Thoracic aorta (tissue), 2 donors: Measurements from ENCODE around the gene HADHB. TPM values are rescaled to one million over a fixed set of nuclear protein-coding genes. Genes with fewer than 3 reads are reported as not detected.

ENCODE experiments used
- ATAC-seq: fragments of 150-250 bp; one replicate; pipeline ENCODE4 v1.8.0; 2017; ENCODE audit warnings: low read depth; ENCODE audit not compliant: insufficient number of reproducible peaks, low FRiP score
- DNase-seq: peaks from one replicate; pipeline ENCODE4 v3.0.0-alpha.2; 2020; ENCODE audit warnings: low spot score
- H3K27ac ChIP-seq, 2 donors: fragments of 200-600 bp; sonication (generic); 1 replicate in 1 of 2; 2 replicates in 1 of 2; pipeline ENCODE4 v1.5.1; 2016; ENCODE audit warnings: mild to moderate bottlenecking in 2 of 2, moderate library complexity in 2 of 2
- H3K27me3 ChIP-seq: fragments of 200-600 bp; sonication (generic); replicated peaks from 2 replicates; pipeline ENCODE4 v1.6.0; 2016; ENCODE audit warnings: mild to moderate bottlenecking; ENCODE audit not compliant: insufficient read depth
- H3K36me3 ChIP-seq: fragments of 200-600 bp; sonication (generic); one replicate; pipeline ENCODE4 v1.5.1; 2016
- H3K4me1 ChIP-seq, 2 donors: fragments of 200-600 bp; sonication (generic); 1 replicate in 1 of 2; 2 replicates in 1 of 2; pipeline versions ENCODE4 v1.5.1 to v1.6.0; 2016; ENCODE audit warnings: low read depth in 2 of 2, mild to moderate bottlenecking in 1 of 2; ENCODE audit not compliant: control insufficient read depth in 1 of 2
- H3K4me3 ChIP-seq: fragments of 200-600 bp; sonication (generic); 2 replicates; pipeline ENCODE4 v1.5.1; 2016; ENCODE audit warnings: mild to moderate bottlenecking
- H3K9me3 ChIP-seq: fragments of 200-600 bp; sonication (generic); 2 replicates; pipeline ENCODE4 v1.5.1; 2016
- total RNA-seq, 2 donors: library from RNA; depleted of rRNA; stranded (reverse); fragments of >200 nt; gene quantifications; one replicate each; pipeline versions ENCODE4 v1.1.0 to v1.2.3, GENCODE V29; 2016
- TF ChIP-seq, protein P1 (sequence below): fragments of 200-600 bp; sonication (generic); IDR thresholded peaks from one replicate; pipeline ENCODE4 v1.5.1; 2019; ENCODE audit warnings: antibody characterized with exemption

Gene HADHB
- total RNA-seq, 2 donors from 2014 or later: 50.2 to 56.4 TPM

DNA sequence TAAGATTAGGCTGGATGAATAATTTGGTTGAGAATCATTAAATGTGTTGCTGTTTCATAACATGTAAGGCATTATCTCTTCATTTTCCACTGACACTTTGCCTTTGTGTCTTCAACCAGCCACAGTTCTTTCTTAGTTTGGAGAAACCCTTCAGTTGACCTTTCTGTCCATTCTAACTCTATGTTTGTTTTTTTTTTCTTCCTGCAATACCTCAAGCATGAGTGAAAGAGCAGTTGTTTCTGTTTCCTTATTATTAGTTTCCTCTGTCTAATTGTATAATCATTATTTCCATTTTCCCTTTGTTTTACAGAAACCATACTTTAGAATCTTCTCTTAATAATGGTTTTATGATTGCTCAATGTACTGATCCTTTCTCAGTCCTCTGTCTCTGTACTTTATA is 25.6 kb downstream of the HADHB start:
- H3K27ac ChIP-seq: no peak overlapping the region

DNA sequence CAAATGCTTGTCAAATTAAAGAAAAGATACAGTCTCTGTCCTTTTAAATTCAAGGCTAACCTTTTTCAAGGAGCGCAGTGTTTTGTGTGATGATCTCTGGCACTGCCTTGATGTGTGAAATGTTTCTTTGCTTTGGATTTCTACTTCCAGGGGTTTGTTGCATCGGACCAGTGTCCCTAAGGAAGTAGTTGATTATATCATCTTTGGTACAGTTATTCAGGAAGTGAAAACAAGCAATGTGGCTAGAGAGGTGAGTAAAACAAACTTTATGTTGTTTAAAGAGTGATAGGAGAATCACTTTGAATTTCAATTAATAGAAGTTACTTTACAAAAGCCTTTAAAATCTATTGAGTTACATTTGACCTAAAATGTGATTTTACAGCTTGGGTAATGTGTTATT is 28.8 kb downstream of the HADHB start:
- DNase-seq: no peak
- H3K27me3 ChIP-seq: no peaks in the 10 kb centered on the region
- no peak overlapping the region for H3K4me3 ChIP-seq
- peaks cover 13 to 14% of the 10 kb centered on the region in 2 donors for H3K4me1 ChIP-seq
- peak overlapping the region; percentile 28 to 34 for H3K27ac ChIP-seq
- ATAC-seq: no peak
- TF ChIP-seq, protein P1, sequence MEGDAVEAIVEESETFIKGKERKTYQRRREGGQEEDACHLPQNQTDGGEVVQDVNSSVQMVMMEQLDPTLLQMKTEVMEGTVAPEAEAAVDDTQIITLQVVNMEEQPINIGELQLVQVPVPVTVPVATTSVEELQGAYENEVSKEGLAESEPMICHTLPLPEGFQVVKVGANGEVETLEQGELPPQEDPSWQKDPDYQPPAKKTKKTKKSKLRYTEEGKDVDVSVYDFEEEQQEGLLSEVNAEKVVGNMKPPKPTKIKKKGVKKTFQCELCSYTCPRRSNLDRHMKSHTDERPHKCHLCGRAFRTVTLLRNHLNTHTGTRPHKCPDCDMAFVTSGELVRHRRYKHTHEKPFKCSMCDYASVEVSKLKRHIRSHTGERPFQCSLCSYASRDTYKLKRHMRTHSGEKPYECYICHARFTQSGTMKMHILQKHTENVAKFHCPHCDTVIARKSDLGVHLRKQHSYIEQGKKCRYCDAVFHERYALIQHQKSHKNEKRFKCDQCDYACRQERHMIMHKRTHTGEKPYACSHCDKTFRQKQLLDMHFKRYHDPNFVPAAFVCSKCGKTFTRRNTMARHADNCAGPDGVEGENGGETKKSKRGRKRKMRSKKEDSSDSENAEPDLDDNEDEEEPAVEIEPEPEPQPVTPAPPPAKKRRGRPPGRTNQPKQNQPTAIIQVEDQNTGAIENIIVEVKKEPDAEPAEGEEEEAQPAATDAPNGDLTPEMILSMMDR: no peak
- peaks cover 14% of the 10 kb centered on the region for H3K36me3 ChIP-seq
- H3K9me3 ChIP-seq: no peaks in the 10 kb centered on the region

More for the DNA sequence above, 25.6 kb downstream of the HADHB start:
- no peak for ATAC-seq
- DNase-seq: no peak
- Histone ChIP-seq H3K4me1 (peaks cover 13 to 14% of the 10 kb centered on the region in 2 donors), H3K4me3 (no peak overlapping the region), H3K27me3 (no peaks in the 10 kb centered on the region), H3K36me3 (peaks cover 5% of the 10 kb centered on the region), H3K9me3 (no peaks in the 10 kb centered on the region)
- TF ChIP-seq, protein P1: no peak

DNA sequence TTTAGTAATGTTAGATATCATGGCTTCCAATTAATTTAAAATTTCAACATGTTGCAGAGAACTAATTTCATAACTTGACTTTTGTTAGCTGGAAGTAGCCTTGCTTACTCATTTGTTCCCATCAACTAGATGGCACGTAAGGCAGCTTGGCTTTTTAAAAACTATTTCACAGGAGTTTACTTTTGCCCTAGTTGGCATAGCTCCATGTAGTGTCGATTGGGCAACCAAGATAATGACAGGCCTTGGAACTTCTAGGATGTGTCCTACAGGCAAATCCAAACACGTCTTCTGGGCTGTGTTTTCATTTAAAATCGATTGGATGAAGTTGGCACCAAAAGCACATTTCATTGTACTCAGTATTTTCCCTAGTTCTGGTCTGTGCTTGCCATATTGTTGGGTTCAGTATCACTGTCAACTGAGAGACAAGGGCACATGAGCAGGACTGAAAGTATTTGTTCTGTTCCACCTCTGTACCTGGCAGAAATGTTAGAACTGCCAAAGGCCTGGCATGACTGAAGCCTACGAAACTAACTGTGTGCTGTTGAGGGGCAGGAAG is 29.4 kb downstream of the HADHB start:
- peak; percentile 96 for ATAC-seq
- H3K4me1 ChIP-seq: peaks cover 13 to 14% of the 10 kb centered on the region in 2 donors
- H3K9me3 ChIP-seq: no peaks in the 10 kb centered on the region
- peak; percentile 46 for DNase-seq
- H3K27ac ChIP-seq: peak overlapping the region; percentile 41 to 56
- TF ChIP-seq, protein P1: no peak
- H3K27me3 ChIP-seq: no peaks in the 10 kb centered on the region
- H3K4me3 ChIP-seq: peak overlapping the region; percentile 18
- H3K36me3 ChIP-seq: peaks cover 20% of the 10 kb centered on the region

DNA sequence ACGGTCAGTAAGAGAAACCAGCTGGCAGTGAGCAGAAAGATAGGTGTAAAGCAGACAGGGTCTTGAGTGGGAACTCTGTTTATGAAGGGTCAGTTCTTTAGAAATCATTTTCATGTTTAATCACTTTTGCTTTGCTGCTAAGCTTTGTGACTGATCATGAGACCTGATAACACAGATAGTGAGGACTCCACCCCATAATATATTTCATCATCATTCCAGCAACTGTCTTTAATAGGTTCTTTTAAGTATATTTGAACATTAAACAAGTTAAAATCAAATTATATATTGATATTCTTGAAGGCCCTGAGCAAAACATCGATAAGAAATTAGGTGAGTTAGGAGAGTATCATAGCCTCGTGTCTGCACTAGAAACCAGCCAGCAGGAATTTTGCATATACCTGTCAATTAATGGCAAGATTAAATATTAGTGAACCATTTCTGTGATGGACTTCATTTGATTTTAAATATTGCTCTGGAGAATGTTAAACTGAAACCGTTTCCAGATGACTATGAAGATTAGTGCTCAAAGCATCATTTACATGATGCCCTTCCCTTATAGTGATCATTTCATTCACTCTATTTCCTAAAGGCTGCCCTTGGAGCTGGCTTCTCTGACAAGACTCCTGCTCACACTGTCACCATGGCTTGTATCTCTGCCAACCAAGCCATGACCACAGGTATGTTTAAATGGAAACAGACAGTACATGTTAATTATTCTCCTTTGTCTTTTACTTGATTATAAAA is 31.9 kb downstream of the HADHB start:
- TF ChIP-seq, protein P1: no peak
- Histone ChIP-seq H3K9me3 (no peaks in the 10 kb centered on the region), H3K27ac (no peak overlapping the region), H3K4me1 (peaks cover 13 to 14% of the 10 kb centered on the region in 2 donors), H3K36me3 (peaks cover 32% of the 10 kb centered on the region), H3K27me3 (no peaks in the 10 kb centered on the region), H3K4me3 (no peak overlapping the region)
- ATAC-seq: no peak
- no peak for DNase-seq

DNA sequence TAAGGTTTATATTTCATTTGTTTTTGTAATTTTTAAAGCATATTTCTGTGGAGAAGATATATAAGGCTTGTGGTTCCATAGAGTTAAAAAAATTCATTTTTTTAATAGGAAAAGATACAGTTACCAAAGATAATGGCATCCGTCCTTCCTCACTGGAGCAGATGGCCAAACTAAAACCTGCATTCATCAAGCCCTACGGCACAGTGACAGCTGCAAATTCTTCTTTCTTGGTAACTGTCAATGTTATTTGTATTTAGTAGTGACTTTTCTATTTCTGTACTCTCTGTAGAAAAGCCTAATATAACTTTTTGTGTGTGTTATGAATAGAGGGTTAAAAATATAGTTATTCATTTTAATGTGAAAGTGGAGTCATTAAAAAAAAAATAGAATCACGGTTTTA is 35.1 kb downstream of the HADHB start:
- TF ChIP-seq, protein P1: no peak
- ATAC-seq (no peak), DNase-seq (no peak)
- H3K9me3 ChIP-seq: no peaks in the 10 kb centered on the region
- peaks cover 58% of the 10 kb centered on the region for H3K36me3 ChIP-seq
- H3K4me1 ChIP-seq: no peaks in the 10 kb centered on the region
- H3K27ac ChIP-seq: no peak overlapping the region
- no peak overlapping the region for H3K4me3 ChIP-seq
- H3K27me3 ChIP-seq: no peaks in the 10 kb centered on the region
